Measurements from ENCODE around the gene IRF3.

The IRF3 gene

GRCh38 chr19:49615861-49616260 lies 49.8 kb downstream of the IRF3 start:
- DNase-seq (ENCODE audit: low read depth) = no peak

- DNase-seq (ENCODE audit: low read depth) = no peak
Measured at GRCh38 chr19:49614096-49614833, 51.4 kb downstream of the IRF3 start.

GRCh38 chr19:49613374-49613773 lies 52.3 kb downstream of the IRF3 start:
- DNase-seq (ENCODE audit: low read depth) = no peak

Data from activated gamma-delta T cell treated with anti-CD3 and anti-CD28 coated beads, Interleukin-2, amount 50 U/mL, for 16 hours (primary cell).